GM12801 (cell line): Measurements from ENCODE around the gene PRKCQ.

Experiments
- TF ChIP-seq, protein P1 (sequence below): IDR thresholded peaks from one replicate; pipeline ENCODE4 v1.5.1; 2011; ENCODE audit warnings: control low read depth; ENCODE audit not compliant: insufficient read length; ENCODE audit errors: extremely low read depth

The PRKCQ gene

DNA sequence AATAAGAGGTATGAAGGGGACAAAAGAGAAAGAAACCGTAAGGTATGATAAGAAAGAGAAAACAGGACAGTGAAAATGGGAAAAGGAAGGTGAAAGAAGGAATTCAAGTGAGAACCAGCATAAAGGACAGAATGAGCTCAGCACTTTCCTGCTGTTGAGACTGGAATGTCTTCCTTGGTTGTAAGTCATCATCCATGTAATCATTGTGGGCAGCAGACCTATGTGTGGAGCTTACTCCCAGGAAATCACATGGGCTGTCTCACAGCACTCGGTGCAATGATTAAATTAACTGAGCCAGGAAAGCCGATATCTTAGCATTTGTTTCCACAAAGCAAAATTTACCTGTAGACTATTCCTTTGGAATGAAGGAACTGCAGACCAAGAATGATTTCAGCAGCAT lies 118.1 kb downstream of the PRKCQ start:
- TF ChIP-seq, protein P1, sequence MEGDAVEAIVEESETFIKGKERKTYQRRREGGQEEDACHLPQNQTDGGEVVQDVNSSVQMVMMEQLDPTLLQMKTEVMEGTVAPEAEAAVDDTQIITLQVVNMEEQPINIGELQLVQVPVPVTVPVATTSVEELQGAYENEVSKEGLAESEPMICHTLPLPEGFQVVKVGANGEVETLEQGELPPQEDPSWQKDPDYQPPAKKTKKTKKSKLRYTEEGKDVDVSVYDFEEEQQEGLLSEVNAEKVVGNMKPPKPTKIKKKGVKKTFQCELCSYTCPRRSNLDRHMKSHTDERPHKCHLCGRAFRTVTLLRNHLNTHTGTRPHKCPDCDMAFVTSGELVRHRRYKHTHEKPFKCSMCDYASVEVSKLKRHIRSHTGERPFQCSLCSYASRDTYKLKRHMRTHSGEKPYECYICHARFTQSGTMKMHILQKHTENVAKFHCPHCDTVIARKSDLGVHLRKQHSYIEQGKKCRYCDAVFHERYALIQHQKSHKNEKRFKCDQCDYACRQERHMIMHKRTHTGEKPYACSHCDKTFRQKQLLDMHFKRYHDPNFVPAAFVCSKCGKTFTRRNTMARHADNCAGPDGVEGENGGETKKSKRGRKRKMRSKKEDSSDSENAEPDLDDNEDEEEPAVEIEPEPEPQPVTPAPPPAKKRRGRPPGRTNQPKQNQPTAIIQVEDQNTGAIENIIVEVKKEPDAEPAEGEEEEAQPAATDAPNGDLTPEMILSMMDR, result no peak

DNA sequence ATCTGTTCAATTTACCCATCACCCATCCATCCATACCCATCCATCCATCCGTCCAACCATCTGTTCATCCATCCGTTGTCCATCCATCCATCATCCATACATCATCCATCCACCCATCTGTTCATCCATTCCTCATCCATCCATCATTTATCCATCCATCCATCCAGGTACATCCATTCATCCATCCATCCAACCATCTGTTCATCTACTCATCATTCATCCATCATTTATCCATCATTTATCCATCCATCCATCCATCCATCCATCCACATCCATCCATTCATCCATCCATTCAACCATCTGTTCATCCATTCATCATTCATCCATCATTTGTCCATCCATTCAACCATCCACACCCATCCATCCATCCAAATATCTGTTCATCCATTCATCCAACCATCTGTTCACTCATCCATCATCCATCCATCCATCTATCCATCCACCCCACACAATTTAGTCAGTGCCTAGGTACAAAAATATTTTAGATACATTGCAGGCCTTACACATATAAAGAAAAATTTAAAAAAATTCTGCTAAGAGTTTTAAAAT lies 119.1 kb downstream of the PRKCQ start:
- TF ChIP-seq, protein P1, result no peak

DNA sequence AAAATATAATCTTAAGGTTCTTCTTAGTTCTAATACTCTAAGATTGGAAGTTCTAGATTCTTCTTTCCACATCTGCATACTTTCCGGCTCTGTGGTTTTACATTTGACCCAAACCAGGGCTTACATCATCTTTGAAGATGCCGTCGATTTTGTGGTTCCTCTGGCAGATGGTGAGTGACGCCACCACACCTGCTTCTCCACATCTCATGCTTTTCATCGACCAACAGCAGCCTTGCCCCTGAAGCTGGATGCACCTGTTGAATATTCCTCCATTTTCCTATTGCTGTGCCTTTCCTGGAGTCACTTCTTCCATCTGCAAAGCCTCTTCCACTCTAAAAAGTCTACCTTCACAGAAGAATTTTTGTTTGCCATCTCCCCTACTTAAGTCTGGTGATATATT lies 121.3 kb downstream of the PRKCQ start:
- TF ChIP-seq, protein P1, result no peak

DNA sequence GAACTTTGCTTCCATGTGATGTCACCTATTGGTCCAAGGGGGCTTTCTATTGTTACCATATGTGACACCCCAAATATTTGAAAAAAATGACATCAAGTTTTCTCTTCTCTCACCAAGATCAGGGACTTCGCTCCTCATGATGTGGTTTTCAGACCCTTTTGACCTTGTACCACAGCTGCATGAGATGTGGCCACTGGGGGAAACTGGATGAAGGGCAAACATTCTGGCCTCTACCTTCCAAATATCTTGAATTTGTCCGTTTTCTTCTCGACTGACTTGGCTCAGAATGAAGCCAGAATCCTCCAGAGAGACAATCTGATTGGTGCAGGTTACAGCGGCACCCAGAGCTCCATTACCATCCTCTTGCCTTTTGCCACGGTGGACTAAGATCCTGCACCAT lies 122.7 kb downstream of the PRKCQ start:
- TF ChIP-seq, protein P1, result no peak

DNA sequence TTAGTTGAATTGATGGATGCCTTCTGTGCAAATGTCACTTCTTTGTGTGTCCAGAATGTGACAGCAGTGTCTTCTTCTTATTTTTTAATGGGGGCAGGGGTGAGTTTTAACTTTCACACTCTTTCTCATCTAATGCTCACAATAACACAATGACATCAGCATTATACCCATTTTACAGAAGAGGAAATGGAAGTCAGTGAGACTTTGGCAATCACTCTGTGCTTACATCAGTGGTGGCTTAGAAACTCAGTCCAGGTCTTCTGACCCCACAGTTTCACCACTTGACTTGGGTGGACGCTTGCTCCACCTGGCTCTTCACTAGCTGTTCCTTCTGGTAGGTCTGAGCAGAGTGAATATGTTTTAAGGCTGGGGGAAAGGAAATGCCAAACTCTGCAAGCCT lies 124.0 kb downstream of the PRKCQ start:
- TF ChIP-seq, protein P1, result no peak

DNA sequence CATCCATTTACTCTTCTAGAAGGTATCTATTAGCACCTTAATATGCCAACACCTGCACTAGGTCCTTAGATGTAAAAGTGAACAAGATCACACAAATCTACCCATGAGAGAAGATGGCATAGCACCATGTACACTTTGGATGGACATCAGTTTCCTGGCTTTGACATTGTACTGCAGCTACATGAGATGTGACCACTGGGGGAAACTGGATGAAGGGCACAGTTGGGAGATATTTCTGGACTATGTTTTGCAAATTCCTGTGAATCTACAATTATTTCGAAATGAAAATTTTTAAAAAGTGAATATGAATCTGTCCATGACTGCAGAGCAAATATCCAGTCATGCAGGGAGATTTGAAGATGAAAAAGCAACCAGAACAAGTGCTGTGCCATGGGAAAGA lies 124.5 kb downstream of the PRKCQ start:
- TF ChIP-seq, protein P1, result no peak

DNA sequence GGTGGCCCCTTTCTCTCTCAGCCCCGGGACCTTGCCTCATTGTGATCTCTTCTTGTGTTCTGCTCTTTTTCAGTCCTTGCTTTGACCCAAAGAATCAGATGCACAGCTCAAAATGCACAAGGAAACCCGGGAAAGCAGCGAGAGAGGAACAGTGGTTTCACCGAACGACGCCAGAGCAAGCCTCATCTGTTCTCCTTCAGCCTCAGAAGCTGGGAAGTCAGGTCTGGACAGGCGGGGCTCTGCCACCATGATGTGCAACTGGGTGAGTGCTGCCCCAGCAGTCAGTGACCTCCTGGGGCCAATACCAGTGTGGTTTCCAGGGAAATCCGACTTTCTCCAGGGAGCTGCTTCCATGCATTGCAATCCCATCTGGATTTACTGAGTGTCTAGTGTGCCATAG lies 133.4 kb downstream of the PRKCQ start:
- TF ChIP-seq, protein P1, result no peak
